Muscle of back (tissue), 11 donors: Measurements from ENCODE around the gene HOMER2. TPM values are rescaled to one million over a fixed set of nuclear protein-coding genes. Genes with fewer than 3 reads are reported as not detected.

ENCODE experiments used
- DNase-seq, 3 donors: peaks; one replicate each; pipeline versions ENCODE4 v3.0.0 to v3.0.0-alpha.2; 2013
- polyA plus RNA-seq, 10 donors: library from polyadenylated mRNA; unstranded; fragments of 120-200 nt; gene quantifications; one replicate each; pipeline ENCODE4 v1.2.1, GENCODE V29; 2013; ENCODE audit not compliant: insufficient read length in 10 of 10

The HOMER2 gene
- polyA plus RNA-seq, 10 donors, result 19.3 to 36.3 (median 26.6) TPM

GRCh38 chr15:82933576-82933975, 18.9 kb downstream of the HOMER2 start:
- no peak for DNase-seq

- no peak for DNase-seq
Measured at GRCh38 chr15:82931221-82931620, 21.3 kb downstream of the HOMER2 start.

GRCh38 chr15:82930461-82930860, 22.1 kb downstream of the HOMER2 start:
- DNase-seq, result no peak

- no peak for DNase-seq
Measured at GRCh38 chr15:82928711-82929110, 23.8 kb downstream of the HOMER2 start.

GRCh38 chr15:82923744-82924143, 28.8 kb downstream of the HOMER2 start:
- no peak for DNase-seq

GRCh38 chr15:82922737-82923136, 29.8 kb downstream of the HOMER2 start:
- no peak for DNase-seq

GRCh38 chr15:82921939-82922338, 30.6 kb downstream of the HOMER2 start:
- no peak for DNase-seq

GRCh38 chr15:82921242-82921641, 31.3 kb downstream of the HOMER2 start:
- DNase-seq, result no peak

- DNase-seq, result no peak
Measured at GRCh38 chr15:82919231-82919886, 33.2 kb downstream of the HOMER2 start.

- DNase-seq, result no peak
Measured at GRCh38 chr15:82918607-82919230, 33.8 kb downstream of the HOMER2 start.

- peak in 1 of 3 donors; percentile 15 for DNase-seq
Measured at GRCh38 chr15:82918162-82918561, 34.4 kb downstream of the HOMER2 start.

GRCh38 chr15:82917249-82917648, 35.3 kb downstream of the HOMER2 start:
- no peak for DNase-seq

- DNase-seq, result peak in 1 of 3 donors; percentile 15
Measured at GRCh38 chr15:82916161-82916952, 36.2 kb downstream of the HOMER2 start.

- no peak for DNase-seq
Measured at GRCh38 chr15:82914396-82914795, 38.1 kb downstream of the HOMER2 start.

- no peak for DNase-seq
Measured at GRCh38 chr15:82911458-82911857, 41.1 kb downstream of the HOMER2 start.

- DNase-seq, result no peak
Measured at GRCh38 chr15:82910721-82911120, 41.8 kb downstream of the HOMER2 start.

- DNase-seq, result no peak
Measured at GRCh38 chr15:82909080-82909815, 43.3 kb downstream of the HOMER2 start.

GRCh38 chr15:82907350-82907749, 45.2 kb downstream of the HOMER2 start:
- no peak for DNase-seq

GRCh38 chr15:82904574-82904973, 47.9 kb downstream of the HOMER2 start:
- DNase-seq, result no peak

GRCh38 chr15:82903511-82903910, 49.0 kb downstream of the HOMER2 start:
- DNase-seq, result no peak

- DNase-seq, result no peak
Measured at GRCh38 chr15:82901114-82901805, 51.3 kb downstream of the HOMER2 start.
